Measurements from ENCODE around the gene POLR1E. TPM values are rescaled to one million over a fixed set of nuclear protein-coding genes. Genes with fewer than 3 reads are reported as not detected.

Gene POLR1E
- total and polyA plus RNA-seq, 9 of the 15 experiments (the other 6 are each of a cell fraction or from before 2014, with no cell fraction given): 18.9 to 102 (median 74.4) TPM

- peak; percentile 58 for TF ChIP-seq POLR2H (tag; IDR thresholded peaks at IDR 0.05; ENCODE audit: low read depth)
- TF ChIP-seq MAX (CRISPR knock-in tag; IDR thresholded peaks at IDR 0.05): peak; percentile 91
- peak; percentile 79; the same call in 1 of the 2 replicates for TF ChIP-seq KLF13 (tag; IDR thresholded peaks at IDR 0.05; ENCODE audit: borderline replicate concordance, low read depth)
- no peak for TF ChIP-seq TFAM (CRISPR knock-in tag; conservative IDR thresholded peaks at IDR 0.05)
- peak; percentile 91 for TF ChIP-seq EGR1 (conservative IDR thresholded peaks at IDR 0.05)
- TF ChIP-seq ZBTB43 (CRISPR knock-in tag; IDR thresholded peaks at IDR 0.05): no peak
- TF ChIP-seq E2F4 (CRISPR knock-in tag; IDR thresholded peaks at IDR 0.05; ENCODE audit: low read depth): no peak; the same call in 1 of the 2 replicates
- peak; percentile 67; the same call in 1 of the 2 replicates for TF ChIP-seq THAP12 (CRISPR knock-in tag; IDR thresholded peaks at IDR 0.05)
- peak; percentile 55; the same call in 1 of the 2 replicates for TF ChIP-seq ATF6 (CRISPR knock-in tag; IDR thresholded peaks at IDR 0.05)
- no peak for TF ChIP-seq GTF2E2 (tag; IDR thresholded peaks at IDR 0.05)
- TF ChIP-seq MXD1 (CRISPR knock-in tag; IDR thresholded peaks at IDR 0.05; ENCODE audit: borderline replicate concordance, poor library complexity, severe bottlenecking): peak; percentile 43
- peak; percentile 97 for TF ChIP-seq KDM5B (IDR thresholded peaks at IDR 0.05; ENCODE audit: insufficient replicate concordance, low read depth, low read length)
- TF ChIP-seq RBBP5 (IDR thresholded peaks at IDR 0.05; ENCODE audit: borderline replicate concordance, insufficient read depth, low read length, poor library complexity, severe bottlenecking): peak; percentile 74
- peak; percentile 91 for TF ChIP-seq TBP (optimal IDR thresholded peaks at IDR 0.05; ENCODE audit: low read depth, low read length)
- TF ChIP-seq POLR2A (conservative IDR thresholded peaks at IDR 0.05): peak; percentile 97
- 0 out of 2 replicates have a peak, but pooled peaks have one; percentile 5 for TF ChIP-seq TCF3 (CRISPR knock-in tag; IDR thresholded peaks at IDR 0.05)
- TF ChIP-seq NFXL1 (CRISPR knock-in tag; IDR thresholded peaks at IDR 0.05): no peak
- TF ChIP-seq TARDBP (IDR thresholded peaks at IDR 0.05): no peak
- TF ChIP-seq PCBP1 (IDR thresholded peaks at IDR 0.05; ENCODE audit: low read depth, low read length, poor library complexity, severe bottlenecking): no peak
Observed at GRCh38 chr9:37485389-37486255, at the start of gene POLR1E (continued).

Measured in K562 (cell line).